Measurements from ENCODE around the gene ACTL6B.

DNA sequence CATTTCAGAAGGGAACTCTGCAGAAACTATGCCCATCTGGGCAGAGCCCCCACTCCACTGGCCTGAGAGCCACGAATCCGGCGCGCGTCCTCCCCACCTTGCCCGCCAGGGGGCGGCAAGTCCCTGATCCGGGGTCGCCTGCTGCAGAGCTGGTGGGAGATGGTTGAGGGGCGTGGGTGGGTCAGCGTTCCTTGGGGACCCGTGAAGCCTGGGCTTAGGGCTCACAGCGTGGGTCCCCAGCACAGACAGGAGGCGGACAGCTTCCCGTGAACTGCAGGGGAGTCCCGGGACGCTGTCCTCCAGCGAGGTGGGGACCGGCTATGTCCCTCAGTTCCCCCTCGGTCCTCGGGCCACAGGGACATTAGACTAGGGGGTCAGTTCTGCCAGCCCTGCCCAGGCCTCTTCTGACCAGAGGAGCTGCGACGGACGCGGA, 49.1 kb upstream of the ACTL6B start:
- TF ChIP-seq EZH2 (IDR thresholded peaks at IDR 0.05; ENCODE audit: low read length, unreplicated experiment), result no peak
- TF ChIP-seq, protein P1, sequence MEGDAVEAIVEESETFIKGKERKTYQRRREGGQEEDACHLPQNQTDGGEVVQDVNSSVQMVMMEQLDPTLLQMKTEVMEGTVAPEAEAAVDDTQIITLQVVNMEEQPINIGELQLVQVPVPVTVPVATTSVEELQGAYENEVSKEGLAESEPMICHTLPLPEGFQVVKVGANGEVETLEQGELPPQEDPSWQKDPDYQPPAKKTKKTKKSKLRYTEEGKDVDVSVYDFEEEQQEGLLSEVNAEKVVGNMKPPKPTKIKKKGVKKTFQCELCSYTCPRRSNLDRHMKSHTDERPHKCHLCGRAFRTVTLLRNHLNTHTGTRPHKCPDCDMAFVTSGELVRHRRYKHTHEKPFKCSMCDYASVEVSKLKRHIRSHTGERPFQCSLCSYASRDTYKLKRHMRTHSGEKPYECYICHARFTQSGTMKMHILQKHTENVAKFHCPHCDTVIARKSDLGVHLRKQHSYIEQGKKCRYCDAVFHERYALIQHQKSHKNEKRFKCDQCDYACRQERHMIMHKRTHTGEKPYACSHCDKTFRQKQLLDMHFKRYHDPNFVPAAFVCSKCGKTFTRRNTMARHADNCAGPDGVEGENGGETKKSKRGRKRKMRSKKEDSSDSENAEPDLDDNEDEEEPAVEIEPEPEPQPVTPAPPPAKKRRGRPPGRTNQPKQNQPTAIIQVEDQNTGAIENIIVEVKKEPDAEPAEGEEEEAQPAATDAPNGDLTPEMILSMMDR (conservative IDR thresholded peaks at IDR 0.05; ENCODE audit: low read depth, low read length), result peak; percentile 89

All from PC-3 (cell line).